Measurements from ENCODE around the gene IL36A. TPM values are rescaled to one million over a fixed set of nuclear protein-coding genes. Genes with fewer than 3 reads are reported as not detected.

The IL36A gene
- total RNA-seq, 1 experiment from 2014 or later, result not detected

DNA sequence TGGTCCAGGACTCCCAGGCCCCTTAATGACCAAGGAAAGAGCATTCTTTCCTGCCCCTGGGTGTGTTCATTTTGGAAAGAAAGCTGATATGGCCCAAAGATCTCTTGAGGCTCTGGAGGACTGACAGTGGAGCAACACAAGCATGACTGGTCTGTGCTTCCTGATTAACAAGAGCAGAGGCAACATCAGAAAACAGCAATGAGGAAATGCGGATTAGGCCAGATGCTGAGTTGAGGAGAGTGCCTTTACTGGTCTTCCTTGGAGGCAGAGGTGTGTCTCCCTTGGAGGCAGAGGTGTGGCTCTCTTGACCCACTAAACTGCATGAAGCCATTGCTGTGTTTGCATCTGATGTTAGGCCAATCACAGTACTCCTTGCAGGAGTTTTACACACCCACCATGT, 27.5 kb downstream of the IL36A start:
- DNase-seq, result no peak
- Mint-ChIP-seq H3K4me1 (ENCODE audit: low read depth, unreplicated experiment) (no peaks in the 10 kb centered on the region), H3K36me3 (ENCODE audit: insufficient read depth, unreplicated experiment) (no peaks in the 10 kb centered on the region), H3K4me3 (ENCODE audit: low read depth, unreplicated experiment) (no peak overlapping the region), H3K9me3 (ENCODE audit: low read depth, unreplicated experiment) (no peaks in the 10 kb centered on the region), H3K27me3 (ENCODE audit: unreplicated experiment) (peaks cover 50% of the 10 kb centered on the region), H3K27ac (ENCODE audit: unreplicated experiment) (no peak overlapping the region)
- CTCF ChIA-PET, result no interaction called here
- intact Hi-C loops (cut with micrococcal nuclease; ENCODE audit: unreplicated experiment), result no loop called here
- BruUV-seq (replicated peaks), result no TSS peak
- TF ChIP-seq CTCF (IDR thresholded peaks at IDR 0.05; ENCODE audit: unreplicated experiment), result no peak

DNA sequence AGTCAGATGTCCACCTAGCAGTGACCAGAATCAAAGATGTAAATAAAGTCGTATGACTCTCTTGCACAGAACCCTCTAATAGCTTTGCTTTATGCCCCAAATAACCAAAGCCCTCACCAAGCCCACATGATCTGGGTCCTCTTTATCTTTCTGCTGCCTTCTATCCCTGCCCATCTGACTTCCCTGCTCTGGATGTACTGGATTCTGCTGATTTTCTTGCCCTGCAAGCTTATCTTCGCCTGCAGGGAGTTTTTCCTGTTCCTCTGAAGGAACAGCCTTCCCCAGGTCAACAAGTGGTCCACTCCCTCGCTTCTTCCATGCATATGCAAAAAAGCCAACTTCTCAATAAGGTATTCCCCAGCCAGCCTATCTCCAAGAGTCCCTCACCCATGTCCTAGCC, 28.8 kb downstream of the IL36A start:
- CTCF ChIA-PET, result interaction anchor here (0.6 kb wide), 1 partner anchor 204 kb away, joined by 4 read pairs; no protein-coding TSS in a partner anchor
- H3K9me3 Mint-ChIP-seq (ENCODE audit: low read depth, unreplicated experiment), result no peaks in the 10 kb centered on the region
- BruUV-seq (replicated peaks), result no TSS peak
- peaks cover 37% of the 10 kb centered on the region for H3K27me3 Mint-ChIP-seq (ENCODE audit: unreplicated experiment)
- no peak overlapping the region for H3K4me3 Mint-ChIP-seq (ENCODE audit: low read depth, unreplicated experiment)
- no peaks in the 10 kb centered on the region for H3K36me3 Mint-ChIP-seq (ENCODE audit: insufficient read depth, unreplicated experiment)
- peaks cover 9% of the 10 kb centered on the region for H3K4me1 Mint-ChIP-seq (ENCODE audit: low read depth, unreplicated experiment)
- TF ChIP-seq CTCF (IDR thresholded peaks at IDR 0.05; ENCODE audit: unreplicated experiment), result no peak
- no peak for DNase-seq
- intact Hi-C loops (cut with micrococcal nuclease; ENCODE audit: unreplicated experiment), result no loop called here
- no peak overlapping the region for H3K27ac Mint-ChIP-seq (ENCODE audit: unreplicated experiment)

DNA sequence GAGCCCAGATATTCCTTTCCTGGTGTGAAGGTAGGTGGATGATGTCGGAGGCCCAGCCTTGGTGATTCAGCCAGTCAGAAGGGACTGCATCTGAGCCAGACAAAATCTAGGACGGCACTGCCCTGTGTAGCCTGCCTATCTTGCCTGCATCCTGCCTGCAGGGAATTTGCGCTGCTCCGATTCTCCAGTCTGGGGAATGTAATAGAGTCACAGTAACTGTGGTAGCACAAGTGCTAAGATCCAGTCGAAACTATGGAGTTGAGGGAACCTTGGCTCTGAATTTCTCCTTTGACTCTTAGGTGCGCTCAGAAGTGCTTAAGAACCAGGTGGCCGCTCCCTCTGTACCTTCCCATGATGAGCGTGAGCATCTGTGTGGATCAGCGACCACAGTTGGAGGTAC, 31.5 kb downstream of the IL36A start:
- H3K36me3 Mint-ChIP-seq (ENCODE audit: insufficient read depth, unreplicated experiment), result no peaks in the 10 kb centered on the region
- DNase-seq, result no peak
- CTCF ChIA-PET, result no interaction called here
- intact Hi-C loops (cut with micrococcal nuclease; ENCODE audit: unreplicated experiment), result no loop called here
- H3K27me3 Mint-ChIP-seq (ENCODE audit: unreplicated experiment), result peaks cover 10% of the 10 kb centered on the region
- H3K4me1 Mint-ChIP-seq (ENCODE audit: low read depth, unreplicated experiment), result peaks cover 28% of the 10 kb centered on the region
- no TSS peak for BruUV-seq (replicated peaks)
- H3K27ac Mint-ChIP-seq (ENCODE audit: unreplicated experiment), result no peak overlapping the region
- no peak overlapping the region for H3K4me3 Mint-ChIP-seq (ENCODE audit: low read depth, unreplicated experiment)
- TF ChIP-seq CTCF (IDR thresholded peaks at IDR 0.05; ENCODE audit: unreplicated experiment), result no peak
- no peaks in the 10 kb centered on the region for H3K9me3 Mint-ChIP-seq (ENCODE audit: low read depth, unreplicated experiment)

DNA sequence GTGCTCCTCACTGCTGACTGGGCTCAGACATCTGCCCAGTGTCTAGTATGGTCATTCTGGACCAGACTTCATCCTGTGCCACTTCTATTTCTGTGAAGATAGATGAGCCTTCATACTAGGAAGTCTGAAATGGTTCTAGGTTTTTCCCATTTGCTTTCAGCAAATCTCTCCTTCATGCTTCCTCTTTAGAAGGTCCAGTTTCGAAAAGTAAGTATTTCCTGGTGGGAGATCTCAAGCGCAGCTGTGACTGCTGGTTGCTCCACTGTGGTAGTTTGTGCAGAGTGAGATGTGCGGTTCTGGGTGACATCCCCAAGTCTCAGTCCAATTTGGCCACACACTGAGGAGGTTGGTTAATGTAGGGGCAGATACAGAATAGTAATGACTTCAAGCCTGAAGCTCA, 33.0 kb downstream of the IL36A start:
- Mint-ChIP-seq H3K27ac (ENCODE audit: unreplicated experiment) (no peak overlapping the region), H3K9me3 (ENCODE audit: low read depth, unreplicated experiment) (no peaks in the 10 kb centered on the region), H3K27me3 (ENCODE audit: unreplicated experiment) (no peaks in the 10 kb centered on the region), H3K36me3 (ENCODE audit: insufficient read depth, unreplicated experiment) (no peaks in the 10 kb centered on the region), H3K4me1 (ENCODE audit: low read depth, unreplicated experiment) (peaks cover 28% of the 10 kb centered on the region), H3K4me3 (ENCODE audit: low read depth, unreplicated experiment) (no peak overlapping the region)
- no peak for TF ChIP-seq CTCF (IDR thresholded peaks at IDR 0.05; ENCODE audit: unreplicated experiment)
- intact Hi-C loops (cut with micrococcal nuclease; ENCODE audit: unreplicated experiment), result no loop called here
- CTCF ChIA-PET, result no interaction called here
- no TSS peak for BruUV-seq (replicated peaks)
- no peak for DNase-seq
